OCI-LY7 (cell line): ENCODE results near the gene CATSPERE. TPM values are rescaled to one million over a fixed set of nuclear protein-coding genes. Genes with fewer than 3 reads are reported as not detected.

Source experiments
- BruUV-seq: library from RNA; stranded (reverse); fragments of 400-500 nt; replicated peaks from 2 replicates; lab custom pipeline; 2021; lab: Mats Ljungman, UMichigan
- CTCF ChIA-PET: fragments of 300-600 bp; sonication (Branson Sonifier 250); formaldehyde crosslinking; loops from one replicate; lab custom pipeline; 2022; ENCODE audit warnings: antibody characterized with exemption; ENCODE audit not compliant: unreplicated experiment; lab: Charles Lee
- POLR2A ChIA-PET: fragments of 300-600 bp; sonication (Branson Sonifier 250); formaldehyde crosslinking; loops from one replicate; lab custom pipeline; 2022; ENCODE audit warnings: antibody characterized with exemption; lab: Charles Lee
- DNase-seq: peaks from one replicate; pipeline ENCODE4 v3.0.0-alpha.2; 2015; ENCODE audit warnings: low spot score
- H2AFZ ChIP-seq: fragments of 200-600 bp; sonication (generic), shearing (Covaris generic); 2 replicates; pipeline ENCODE4 v1.6.1; 2014; ENCODE audit warnings: mild to moderate bottlenecking, antibody characterized with exemption, low read length, moderate library complexity
- H3K27ac ChIP-seq: fragments of 200-600 bp; sonication (generic); 2 replicates; pipeline ENCODE4 v1.5.1; 2014; ENCODE audit warnings: mixed run types, low read depth, mild to moderate bottlenecking, moderate library complexity, low read length, inconsistent platforms; ENCODE audit not compliant: poor library complexity, severe bottlenecking
- H3K36me3 ChIP-seq: fragments of 200-600 bp; sonication (generic); 2 replicates; pipeline ENCODE4 v1.6.1; 2014; ENCODE audit warnings: mild to moderate bottlenecking, antibody characterized with exemption, low read length, moderate library complexity, mixed read lengths; ENCODE audit not compliant: insufficient read depth
- H3K4me1 ChIP-seq: fragments of 200-600 bp; sonication (generic); 2 replicates; pipeline ENCODE4 v1.5.1; 2014; ENCODE audit warnings: mild to moderate bottlenecking, low read length; ENCODE audit not compliant: insufficient read depth, poor library complexity, severe bottlenecking
- H3K4me2 ChIP-seq: fragments of 200-600 bp; sonication (generic); 2 replicates; pipeline ENCODE4 v1.6.1; 2014; ENCODE audit warnings: mild to moderate bottlenecking, low read length
- H3K4me3 ChIP-seq: fragments of 200-600 bp; sonication (generic); 2 replicates; pipeline ENCODE4 v1.5.1; 2014; ENCODE audit warnings: mild to moderate bottlenecking, low read depth, low read length; ENCODE audit not compliant: poor library complexity, severe bottlenecking
- H3K79me2 ChIP-seq: fragments of 200-600 bp; sonication (generic); 2 replicates; pipeline ENCODE4 v1.6.1; 2016; ENCODE audit warnings: low read depth, mild to moderate bottlenecking, low read length, moderate library complexity, mixed read lengths; ENCODE audit not compliant: insufficient read depth
- H3K9me2 ChIP-seq: fragments of 200-600 bp; sonication (generic); 2 replicates; pipeline ENCODE4 v1.6.1; 2016; ENCODE audit warnings: mild to moderate bottlenecking, low read length, mixed read lengths; ENCODE audit not compliant: insufficient read depth
- H3K9me3 ChIP-seq: fragments of 200-600 bp; sonication (generic); 2 replicates; pipeline ENCODE4 v1.6.1; 2014; ENCODE audit warnings: mild to moderate bottlenecking, mixed run types, low read length, mixed read lengths
- H4K20me1 ChIP-seq: fragments of 200-600 bp; sonication (generic); 2 replicates; pipeline ENCODE4 v1.6.1; 2014; ENCODE audit warnings: mild to moderate bottlenecking, antibody characterized with exemption, low read length, moderate library complexity, mixed read lengths; ENCODE audit not compliant: insufficient read depth
- EZH2phosphoT487 ChIP-seq: fragments of 200-600 bp; sonication (generic); IDR thresholded peaks from 2 replicates; pipeline ENCODE4 v1.6.1; 2018; ENCODE audit warnings: low read depth, borderline replicate concordance, mild to moderate bottlenecking, mixed run types, antibody characterized with exemption, low read length, moderate library complexity, mixed read lengths
- intact Hi-C: fragments of 100-400 bp; cut with micrococcal nuclease; formaldehyde crosslinking; loops from one replicate; pipeline ENCODE4 v1.10.0; 2022; ENCODE audit not compliant: unreplicated experiment
- total RNA-seq, 2 experiments: library from RNA; depleted of rRNA in 1 of 2; stranded (reverse); fragments of >200 nt in 1 of 2; shearing (Covaris generic) in 1 of 2; gene quantifications; 2 replicates each; pipeline ENCODE4 v1.2.3, GENCODE V29; 2014 to 2022
- TF ChIP-seq, protein P1 (sequence below): fragments of 200-600 bp; sonication (generic); conservative IDR thresholded peaks from 2 replicates; pipeline ENCODE4 v1.5.1; 2014; ENCODE audit warnings: mild to moderate bottlenecking, antibody characterized with exemption, low read length, moderate library complexity, mixed read lengths

CATSPERE gene
- total RNA-seq, 2 experiments from 2014 or later = 0.41 to 1.1 TPM

DNA sequence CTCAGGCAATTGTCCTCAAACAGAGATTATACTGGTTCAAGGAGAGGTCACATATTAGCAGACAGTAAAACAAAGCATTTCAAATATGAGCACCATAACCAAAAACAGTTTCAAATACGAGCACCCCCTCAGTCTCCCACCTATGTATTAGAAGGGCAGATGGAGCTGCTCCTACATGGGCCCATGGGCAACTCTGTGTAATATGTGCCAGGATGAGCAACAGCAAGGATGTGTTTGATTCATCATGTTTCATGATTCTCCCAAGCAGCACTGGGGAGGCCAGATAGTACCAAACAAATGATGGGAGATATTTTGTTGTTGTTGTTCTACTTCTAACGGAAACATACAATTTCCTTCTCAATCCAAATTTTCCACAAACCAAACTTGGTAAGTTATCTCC lies 18.2 kb upstream of the CATSPERE start:
- BruUV-seq = no TSS peak
- Histone ChIP-seq H3K79me2 (peaks cover 92% of the 10 kb centered on the region), H3K27ac (no peak overlapping the region), H3K4me3 (no peak overlapping the region), H2AFZ (no peak overlapping the region), H3K4me1 (peaks cover 11% of the 10 kb centered on the region), H3K9me2 (no peaks in the 10 kb centered on the region), H3K36me3 (peaks cover 54% of the 10 kb centered on the region), H3K9me3 (no peaks in the 10 kb centered on the region), H3K4me2 (no peak overlapping the region), H4K20me1 (peaks cover 3% of the 10 kb centered on the region; the same call in 1 of the 2 replicates)
- intact Hi-C loops = no loop called here
- ChIA-PET POLR2A (interaction anchor here (1.4 to 1.8 kb wide), 2 partner anchors 16 to 28 kb away, joined by 6 read pairs; no protein-coding TSS in a partner anchor), CTCF (no interaction called here)
- TF ChIP-seq, protein P1, sequence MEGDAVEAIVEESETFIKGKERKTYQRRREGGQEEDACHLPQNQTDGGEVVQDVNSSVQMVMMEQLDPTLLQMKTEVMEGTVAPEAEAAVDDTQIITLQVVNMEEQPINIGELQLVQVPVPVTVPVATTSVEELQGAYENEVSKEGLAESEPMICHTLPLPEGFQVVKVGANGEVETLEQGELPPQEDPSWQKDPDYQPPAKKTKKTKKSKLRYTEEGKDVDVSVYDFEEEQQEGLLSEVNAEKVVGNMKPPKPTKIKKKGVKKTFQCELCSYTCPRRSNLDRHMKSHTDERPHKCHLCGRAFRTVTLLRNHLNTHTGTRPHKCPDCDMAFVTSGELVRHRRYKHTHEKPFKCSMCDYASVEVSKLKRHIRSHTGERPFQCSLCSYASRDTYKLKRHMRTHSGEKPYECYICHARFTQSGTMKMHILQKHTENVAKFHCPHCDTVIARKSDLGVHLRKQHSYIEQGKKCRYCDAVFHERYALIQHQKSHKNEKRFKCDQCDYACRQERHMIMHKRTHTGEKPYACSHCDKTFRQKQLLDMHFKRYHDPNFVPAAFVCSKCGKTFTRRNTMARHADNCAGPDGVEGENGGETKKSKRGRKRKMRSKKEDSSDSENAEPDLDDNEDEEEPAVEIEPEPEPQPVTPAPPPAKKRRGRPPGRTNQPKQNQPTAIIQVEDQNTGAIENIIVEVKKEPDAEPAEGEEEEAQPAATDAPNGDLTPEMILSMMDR = no peak
- DNase-seq = no peak

DNA sequence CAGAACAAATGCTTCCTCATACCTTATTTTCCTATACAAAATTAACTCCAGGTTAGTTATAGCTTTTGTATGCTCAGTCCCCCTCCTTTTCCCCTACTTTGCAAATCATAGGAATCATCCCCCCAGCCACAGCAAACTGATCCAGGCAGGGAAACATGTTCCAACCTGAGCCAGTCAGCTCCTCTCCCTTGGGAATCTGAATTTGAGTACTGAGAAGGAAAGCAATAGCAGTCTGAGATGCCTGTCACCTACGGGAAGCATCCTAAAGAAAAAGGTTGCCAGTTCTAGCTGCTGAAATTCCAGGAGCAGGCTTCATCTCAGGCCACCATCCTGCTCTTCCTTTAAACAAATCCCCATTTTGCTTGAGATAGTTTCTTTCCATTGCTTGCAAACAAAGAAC lies 16.2 kb upstream of the CATSPERE start:
- H3K4me1 ChIP-seq = peaks cover 29% of the 10 kb centered on the region
- no TSS peak for BruUV-seq
- H3K79me2 ChIP-seq = peaks cover 98% of the 10 kb centered on the region
- intact Hi-C loops = no loop called here
- H3K9me2 ChIP-seq = no peaks in the 10 kb centered on the region
- no peak overlapping the region for H2AFZ ChIP-seq
- H3K4me3 ChIP-seq = no peak overlapping the region
- peaks cover 20% of the 10 kb centered on the region for H4K20me1 ChIP-seq
- TF ChIP-seq EZH2phosphoT487 = no peak
- TF ChIP-seq, protein P1 = no peak
- DNase-seq = no peak
- peaks cover 74% of the 10 kb centered on the region for H3K36me3 ChIP-seq
- no peak overlapping the region for H3K4me2 ChIP-seq
- no peak overlapping the region for H3K27ac ChIP-seq
- POLR2A ChIA-PET = interaction anchor here (0.6 to 2.0 kb wide), 6 partner anchors 8 to 214 kb away, joined by 3 to 8 read pairs (median 3); no protein-coding TSS in a partner anchor
- H3K9me3 ChIP-seq = no peaks in the 10 kb centered on the region
- CTCF ChIA-PET = no interaction called here

DNA sequence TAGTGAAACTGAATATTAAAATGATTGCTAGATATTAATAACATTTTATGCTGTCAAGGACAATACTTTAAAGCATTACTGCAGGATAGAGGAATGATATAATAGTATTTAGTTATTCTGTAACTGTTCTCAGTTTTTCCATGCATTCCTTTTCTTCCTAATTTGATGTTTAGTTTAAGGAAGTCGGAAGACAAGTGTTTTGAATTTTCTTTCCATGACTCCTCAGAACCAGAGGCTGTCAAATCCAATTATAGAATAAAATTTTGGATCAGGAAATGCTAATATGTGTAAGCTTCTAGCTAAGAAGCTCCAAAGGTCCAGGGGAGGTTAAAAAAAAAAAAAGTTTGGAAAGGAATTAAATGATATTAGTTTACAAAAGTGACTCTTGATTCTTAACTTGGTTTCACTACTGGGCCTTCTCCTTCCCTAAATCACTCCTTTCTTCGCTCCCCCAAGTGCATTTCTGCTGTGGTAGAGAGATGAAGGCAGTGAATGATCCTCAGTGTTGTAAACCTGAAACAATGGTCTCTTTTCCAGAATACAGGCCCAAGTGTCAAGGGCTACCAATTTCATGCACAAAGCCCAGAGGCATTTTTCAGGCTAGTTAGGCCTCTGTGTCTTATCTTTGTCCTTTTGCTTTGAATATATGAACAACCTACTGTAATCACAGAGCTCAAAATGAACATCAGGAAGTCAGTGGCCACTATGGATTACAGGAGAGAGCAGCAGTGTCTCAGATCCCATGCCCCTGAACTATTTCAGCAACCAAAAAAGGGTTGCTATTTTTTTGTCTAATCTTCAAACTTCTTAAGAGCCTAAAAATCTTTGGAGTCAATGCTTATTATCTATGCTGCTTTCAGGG lies 15.5 kb upstream of the CATSPERE start:
- CTCF ChIA-PET = no interaction called here
- intact Hi-C loops = no loop called here
- H3K4me1 ChIP-seq = peaks cover 35% of the 10 kb centered on the region
- H4K20me1 ChIP-seq = peaks cover 27% of the 10 kb centered on the region
- no peaks in the 10 kb centered on the region for H3K9me2 ChIP-seq
- POLR2A ChIA-PET = interaction anchor here (0.7 to 2.1 kb wide), 8 partner anchors 7 to 25 kb away, joined by 3 to 8 read pairs (median 3); no protein-coding TSS in a partner anchor
- H2AFZ ChIP-seq = no peak overlapping the region
- no TSS peak for BruUV-seq
- H3K4me2 ChIP-seq = no peak overlapping the region
- no peak overlapping the region for H3K27ac ChIP-seq
- no peak for DNase-seq
- H3K9me3 ChIP-seq = no peaks in the 10 kb centered on the region
- TF ChIP-seq, protein P1 = no peak
- no peak for TF ChIP-seq EZH2phosphoT487
- no peak overlapping the region for H3K4me3 ChIP-seq
- peaks cover 98% of the 10 kb centered on the region for H3K79me2 ChIP-seq
- H3K36me3 ChIP-seq = peaks cover 78% of the 10 kb centered on the region
